ENCODE data around the gene PRPSAP2. TPM values are rescaled to one million over a fixed set of nuclear protein-coding genes. Genes with fewer than 3 reads are reported as not detected.

PRPSAP2 gene
- total and polyA plus RNA-seq, 2 of the 4 experiments (the other 2 are of a cell fraction) = 22.9 to 28.1 TPM

GRCh38 chr17:18977021-18977420 is 119.1 kb downstream of the PRPSAP2 start:
- Histone ChIP-seq H3K9me1 (ENCODE audit: insufficient read depth, low read length) (peaks cover 13% of the 10 kb centered on the region), H4K20me1 (ENCODE audit: insufficient read depth, low read length) (no peaks in the 10 kb centered on the region), H4K91ac (ENCODE audit: insufficient read depth, low read depth, low read length) (no peak overlapping the region), H3K9me3 (ENCODE audit: control insufficient read depth, insufficient read depth, low read length) (no peaks in the 10 kb centered on the region), H4K5ac (ENCODE audit: low read depth, low read length) (no peak overlapping the region), H2AK9ac (replicated peaks; ENCODE audit: low read depth, low read length, poor library complexity) (no peak overlapping the region), H3K27me3 (ENCODE audit: control insufficient read depth, insufficient read depth, low read length) (no peaks in the 10 kb centered on the region), H3K56ac (ENCODE audit: extremely low read depth, insufficient read depth, low read length) (no peak overlapping the region), H3K4ac (ENCODE audit: low read depth, low read length) (no peak overlapping the region), H3K14ac (replicated peaks; ENCODE audit: low read depth, low read length) (no peak overlapping the region), H3K36me3 (ENCODE audit: control insufficient read depth, insufficient read depth, low read length) (peaks cover 38% of the 10 kb centered on the region), H2BK20ac (ENCODE audit: low read depth, low read length) (no peak overlapping the region), H2BK15ac (ENCODE audit: low read depth, low read length) (no peak overlapping the region), H3K23ac (ENCODE audit: low read depth, low read length) (no peak overlapping the region), H3K79me1 (ENCODE audit: low read depth in 1 of 2, low read length in 2 of 2) (peaks cover 16 to 40% of the 10 kb centered on the region in 2 experiments), H2AK5ac (ENCODE audit: low read depth, low read length) (no peak overlapping the region), H3K27ac (ENCODE audit: insufficient read depth, low read length) (no peak overlapping the region), H3K4me2 (ENCODE audit: low read depth, low read length) (no peak overlapping the region), H3K4me3 (ENCODE audit: insufficient read depth, low read depth, low read length) (no peak overlapping the region), H3K9ac (ENCODE audit: low read depth, low read length) (no peak overlapping the region), H2BK5ac (ENCODE audit: low read depth, low read length, poor library complexity, severe bottlenecking) (no peak overlapping the region), H3K18ac (ENCODE audit: low read depth, low read length) (no peak overlapping the region), H2AFZ (replicated peaks; ENCODE audit: low read length, poor library complexity) (no peak overlapping the region), H4K8ac (ENCODE audit: low read depth in 2 of 2, low read length in 2 of 2) (no peak overlapping the region), H3K4me1 (ENCODE audit: control insufficient read depth, insufficient read depth, low read length) (peaks cover 12% of the 10 kb centered on the region), H2BK120ac (ENCODE audit: low read depth, low read length) (no peak overlapping the region)
- dilution Hi-C loops (cut with HindIII; ENCODE audit: low sequenced_read_pairs, unreplicated experiment) (no loop called here), intact Hi-C loops (cut with micrococcal nuclease) (no loop called here), in situ Hi-C loops (cut with MboI; ENCODE audit: low sequenced_read_pairs) (no loop called here)
- ATAC-seq (ENCODE audit: low read depth) = no peak
- WGBS, 2 experiments (ENCODE audit: extremely low coverage in 2 of 2, insufficient read length in 1 of 2) = 89% methylated on average over 3 of the region's 4 CpGs; no CpG with 5 or more reads in 1 of the 2 experiments
- POLR2A ChIA-PET (ENCODE audit: unreplicated experiment) = no interaction called here
- DNase-seq = no peak
- TF ChIP-seq MAZ (IDR thresholded peaks at IDR 0.05; ENCODE audit: borderline replicate concordance, low read depth, low read length) = no peak
- TF ChIP-seq USF2 (IDR thresholded peaks at IDR 0.05; ENCODE audit: low read depth, low read length) = no peak
- no peak for TF ChIP-seq MAFK (IDR thresholded peaks at IDR 0.05; ENCODE audit: low read depth, low read length)
- TF ChIP-seq RAD21 (IDR thresholded peaks at IDR 0.05; ENCODE audit: low read length) = no peak
- TF ChIP-seq CHD1 (IDR thresholded peaks at IDR 0.05; ENCODE audit: low read depth, low read length) = no peak
- no TSS peak for BruUV-seq (replicated peaks)
- CTCF ChIA-PET = no interaction called here
